GM19193 (cell line): ENCODE results near the gene HEXD.

Experiments used
- POLR2A ChIP-seq: IDR thresholded peaks from 4 replicates; pipeline ENCODE4 v1.6.1; 2011; ENCODE audit not compliant: insufficient read depth, insufficient read length; ENCODE audit errors: extremely low read depth

Gene HEXD

GRCh38 chr17:82477934-82478333 is 59.8 kb downstream of the HEXD start:
- TF ChIP-seq POLR2A = no peak

- TF ChIP-seq POLR2A = no peak
These were observed 61.5 kb downstream of the HEXD start for GRCh38 chr17:82479602-82480001.

GRCh38 chr17:82480318-82480717 is 62.2 kb downstream of the HEXD start:
- no peak for TF ChIP-seq POLR2A

- TF ChIP-seq POLR2A = no peak
These were observed 65.1 kb downstream of the HEXD start for GRCh38 chr17:82483204-82483660.

GRCh38 chr17:82483836-82484235 is 65.7 kb downstream of the HEXD start:
- TF ChIP-seq POLR2A = no peak

GRCh38 chr17:82486231-82487094 is 68.3 kb downstream of the HEXD start:
- TF ChIP-seq POLR2A = no peak

- TF ChIP-seq POLR2A = no peak
These were observed 69.8 kb downstream of the HEXD start for GRCh38 chr17:82487910-82488309.

GRCh38 chr17:82489117-82489516 is 71.0 kb downstream of the HEXD start:
- no peak for TF ChIP-seq POLR2A

- no peak for TF ChIP-seq POLR2A
These were observed 71.8 kb downstream of the HEXD start for GRCh38 chr17:82489851-82490511.

- no peak for TF ChIP-seq POLR2A
These were observed 72.5 kb downstream of the HEXD start for GRCh38 chr17:82490512-82491195.

- no peak for TF ChIP-seq POLR2A
These were observed 73.0 kb downstream of the HEXD start for GRCh38 chr17:82491196-82491530.

- TF ChIP-seq POLR2A = no peak
These were observed 73.4 kb downstream of the HEXD start for GRCh38 chr17:82491533-82491932.
